KMS-11 (cell line): ENCODE measurements around the gene NACAD.

Source experiments
- H2AFZ ChIP-seq: fragments of 200-600 bp; sonication (generic); 2 replicates; pipeline ENCODE4 v1.6.1; 2016; ENCODE audit warnings: antibody characterized with exemption, mixed run types, low read depth
- H3K27ac ChIP-seq: fragments of 200-600 bp; sonication (generic); 2 replicates; pipeline ENCODE4 v1.6.1; 2016; ENCODE audit warnings: mild to moderate bottlenecking, mixed run types
- H3K27me3 ChIP-seq: fragments of 200-600 bp; sonication (generic); 2 replicates; pipeline ENCODE4 v1.6.1; 2017; ENCODE audit warnings: mild to moderate bottlenecking, low read depth, mixed run types, moderate library complexity; ENCODE audit not compliant: insufficient read depth
- H3K36me3 ChIP-seq: fragments of 200-600 bp; sonication (generic); 2 replicates; pipeline ENCODE4 v1.6.1; 2017; ENCODE audit warnings: mild to moderate bottlenecking, mixed run types; ENCODE audit not compliant: insufficient read depth
- H3K4me1 ChIP-seq: fragments of 200-600 bp; sonication (generic); 2 replicates; pipeline ENCODE4 v1.6.1; 2016; ENCODE audit warnings: mild to moderate bottlenecking, low read depth, mixed run types; ENCODE audit not compliant: poor library complexity, severe bottlenecking
- H3K4me2 ChIP-seq: fragments of 200-600 bp; sonication (generic); 2 replicates; pipeline ENCODE4 v1.7.0; 2016; ENCODE audit warnings: mild to moderate bottlenecking, mixed run types
- H3K4me3 ChIP-seq: fragments of 200-600 bp; sonication (generic); IDR thresholded peaks from 2 replicates; pipeline ENCODE4 v1.6.1; 2017; ENCODE audit warnings: low read depth, low read length, mixed read lengths; ENCODE audit not compliant: insufficient read depth
- H3K79me2 ChIP-seq: fragments of 200-600 bp; sonication (generic); 2 replicates; pipeline ENCODE4 v1.6.1; 2016; ENCODE audit warnings: low read depth, mixed run types; ENCODE audit not compliant: insufficient read depth
- H3K9ac ChIP-seq: fragments of 200-600 bp; sonication (generic); 2 replicates; pipeline ENCODE4 v1.6.1; 2016; ENCODE audit warnings: mild to moderate bottlenecking, mixed run types
- H4K20me1 ChIP-seq: fragments of 200-600 bp; sonication (generic); 2 replicates; pipeline ENCODE4 v1.6.1; 2016; ENCODE audit warnings: mild to moderate bottlenecking, mixed run types; ENCODE audit not compliant: insufficient read depth
- TF ChIP-seq, protein P1 (sequence below): fragments of 200-600 bp; sonication (generic); conservative IDR thresholded peaks from 2 replicates; pipeline ENCODE4 v1.6.1; 2017; ENCODE audit warnings: low read depth, mild to moderate bottlenecking, antibody characterized with exemption, low read length, moderate library complexity, mixed read lengths

NACAD gene

DNA sequence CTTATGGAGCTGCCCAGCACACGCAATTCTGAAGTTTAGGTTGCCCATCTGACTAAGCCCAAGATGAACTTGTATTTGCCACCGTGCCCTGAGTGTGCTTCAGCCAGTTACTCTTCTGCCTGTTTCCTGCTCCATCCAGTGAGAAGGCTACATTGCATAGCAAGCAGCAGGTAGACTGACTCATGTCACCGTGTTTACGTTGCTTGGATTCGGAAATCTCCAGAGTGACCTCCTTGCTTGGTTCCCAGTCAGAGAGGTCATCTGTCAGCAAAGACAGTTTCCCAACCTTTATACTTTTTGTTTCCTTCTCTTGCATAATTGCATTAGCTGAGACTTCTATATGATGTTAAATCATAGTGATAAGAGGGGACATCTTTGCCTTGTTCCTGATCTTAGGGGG, 30.9 kb downstream of the NACAD start:
- H4K20me1 ChIP-seq, result peaks cover 10% of the 10 kb centered on the region; the same call in 1 of the 2 replicates

DNA sequence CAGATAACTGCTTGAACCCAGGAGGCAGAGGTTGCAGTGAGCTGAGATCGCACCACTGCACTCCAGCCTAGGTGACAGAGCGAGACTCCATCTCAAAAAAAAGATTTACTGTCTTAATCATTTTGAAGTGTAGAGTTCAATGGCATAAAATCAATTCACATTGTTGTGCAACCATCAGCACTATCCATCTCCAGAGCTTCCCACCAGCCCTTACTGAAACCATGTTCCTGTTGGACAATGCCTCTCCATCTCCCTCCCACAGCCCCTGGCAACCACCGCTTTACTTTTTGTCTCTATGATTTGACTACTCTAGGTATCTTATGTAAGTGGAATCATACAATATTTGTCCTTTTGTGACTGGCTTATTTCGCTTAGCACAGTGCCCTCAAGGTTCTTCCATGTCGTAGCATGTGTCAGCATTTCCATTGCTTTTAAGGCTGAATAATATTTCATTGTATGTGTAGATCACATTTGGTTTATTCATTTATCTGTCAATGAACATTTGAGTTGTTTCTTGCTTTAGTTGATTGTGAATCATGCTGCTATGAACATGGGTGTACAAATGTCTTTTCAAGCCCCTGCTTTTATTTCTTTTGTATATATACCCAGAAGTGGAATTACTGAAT, 33.1 kb downstream of the NACAD start:
- Histone ChIP-seq H4K20me1 (no peaks in the 10 kb centered on the region; the same call in 1 of the 2 replicates), H3K9ac (no peak overlapping the region), H3K4me3 (no peak overlapping the region), H3K27me3 (no peaks in the 10 kb centered on the region), H3K4me1 (peaks cover 20% of the 10 kb centered on the region), H3K36me3 (no peaks in the 10 kb centered on the region), H3K27ac (no peak overlapping the region), H3K79me2 (peaks cover 63% of the 10 kb centered on the region), H2AFZ (no peak overlapping the region), H3K4me2 (no peak overlapping the region)
- TF ChIP-seq, protein P1, sequence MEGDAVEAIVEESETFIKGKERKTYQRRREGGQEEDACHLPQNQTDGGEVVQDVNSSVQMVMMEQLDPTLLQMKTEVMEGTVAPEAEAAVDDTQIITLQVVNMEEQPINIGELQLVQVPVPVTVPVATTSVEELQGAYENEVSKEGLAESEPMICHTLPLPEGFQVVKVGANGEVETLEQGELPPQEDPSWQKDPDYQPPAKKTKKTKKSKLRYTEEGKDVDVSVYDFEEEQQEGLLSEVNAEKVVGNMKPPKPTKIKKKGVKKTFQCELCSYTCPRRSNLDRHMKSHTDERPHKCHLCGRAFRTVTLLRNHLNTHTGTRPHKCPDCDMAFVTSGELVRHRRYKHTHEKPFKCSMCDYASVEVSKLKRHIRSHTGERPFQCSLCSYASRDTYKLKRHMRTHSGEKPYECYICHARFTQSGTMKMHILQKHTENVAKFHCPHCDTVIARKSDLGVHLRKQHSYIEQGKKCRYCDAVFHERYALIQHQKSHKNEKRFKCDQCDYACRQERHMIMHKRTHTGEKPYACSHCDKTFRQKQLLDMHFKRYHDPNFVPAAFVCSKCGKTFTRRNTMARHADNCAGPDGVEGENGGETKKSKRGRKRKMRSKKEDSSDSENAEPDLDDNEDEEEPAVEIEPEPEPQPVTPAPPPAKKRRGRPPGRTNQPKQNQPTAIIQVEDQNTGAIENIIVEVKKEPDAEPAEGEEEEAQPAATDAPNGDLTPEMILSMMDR, result no peak

More for the DNA sequence above, 30.9 kb downstream of the NACAD start:
- H3K27me3 ChIP-seq, result no peaks in the 10 kb centered on the region
- H3K9ac ChIP-seq, result no peak overlapping the region
- TF ChIP-seq, protein P1, result no peak
- H2AFZ ChIP-seq, result no peak overlapping the region
- no peak overlapping the region for H3K4me2 ChIP-seq
- peaks cover 40% of the 10 kb centered on the region for H3K4me1 ChIP-seq
- no peaks in the 10 kb centered on the region for H3K36me3 ChIP-seq
- no peak overlapping the region for H3K4me3 ChIP-seq
- no peak overlapping the region for H3K27ac ChIP-seq
- peaks cover 84% of the 10 kb centered on the region for H3K79me2 ChIP-seq

DNA sequence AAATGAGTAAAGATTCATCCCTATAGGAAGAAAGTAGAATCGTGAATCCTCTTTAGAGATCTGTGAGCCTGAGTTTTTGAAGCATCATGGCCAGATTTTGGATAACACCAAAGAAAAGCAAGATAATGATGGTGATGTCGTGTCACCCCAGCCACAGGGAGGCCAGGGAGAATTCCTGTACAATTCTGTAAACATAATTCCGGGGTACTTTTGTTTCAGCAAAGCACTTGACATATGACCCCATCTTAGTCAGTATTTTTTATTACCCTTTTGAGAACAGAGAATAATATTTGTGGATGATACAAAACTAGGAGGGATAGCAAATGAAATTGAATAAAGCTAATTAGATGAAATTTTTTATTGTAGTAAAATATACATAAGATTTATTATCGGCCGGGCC, 33.8 kb downstream of the NACAD start:
- H3K4me3 ChIP-seq, result no peak overlapping the region
- no peaks in the 10 kb centered on the region; the same call in 1 of the 2 replicates for H4K20me1 ChIP-seq
- no peak overlapping the region for H3K27ac ChIP-seq
- H2AFZ ChIP-seq, result no peak overlapping the region
- TF ChIP-seq, protein P1, result no peak
- peaks cover 56% of the 10 kb centered on the region for H3K79me2 ChIP-seq
- H3K36me3 ChIP-seq, result no peaks in the 10 kb centered on the region
- peaks cover 14% of the 10 kb centered on the region for H3K4me1 ChIP-seq
- no peak overlapping the region for H3K9ac ChIP-seq
- H3K4me2 ChIP-seq, result no peak overlapping the region
- no peaks in the 10 kb centered on the region for H3K27me3 ChIP-seq

DNA sequence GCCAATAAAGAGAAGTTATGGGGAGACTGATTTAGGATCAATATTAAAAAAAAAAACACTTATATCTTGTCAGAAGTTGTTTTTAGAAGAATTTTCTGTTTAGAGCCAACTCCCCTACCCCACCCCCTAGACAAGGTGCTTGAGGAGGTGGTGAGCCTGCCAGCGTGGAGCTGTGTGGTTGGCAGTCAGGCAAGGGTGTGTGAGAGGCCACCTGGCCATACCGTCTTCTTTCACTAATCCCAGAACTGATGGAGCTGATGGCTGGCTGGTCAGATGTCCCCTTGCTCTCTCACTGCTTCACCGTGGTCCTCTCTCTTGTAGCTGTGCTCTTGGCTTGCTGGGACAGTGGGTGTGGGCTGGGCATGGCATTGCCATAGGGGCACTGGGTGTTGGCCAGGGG, 34.3 kb downstream of the NACAD start:
- no peaks in the 10 kb centered on the region for H3K36me3 ChIP-seq

More for the DNA sequence above, 34.3 kb downstream of the NACAD start:
- Histone ChIP-seq H3K79me2 (peaks cover 51% of the 10 kb centered on the region), H3K4me1 (peaks cover 10% of the 10 kb centered on the region), H3K27ac (no peak overlapping the region), H3K9ac (no peak overlapping the region), H3K4me2 (no peak overlapping the region), H3K4me3 (no peak overlapping the region), H4K20me1 (no peaks in the 10 kb centered on the region; the same call in none of the 2 replicates), H2AFZ (no peak overlapping the region), H3K27me3 (no peaks in the 10 kb centered on the region)
- TF ChIP-seq, protein P1, result no peak
